GM06990 (cell line): ENCODE measurements around the gene DENND2A.

Source experiments
- DNase-seq: peaks from one replicate; pipeline ENCODE4 v3.0.0-alpha.2; 2011; ENCODE audit not compliant: insufficient read length; ENCODE audit errors: extremely low read depth
- H3K27me3 ChIP-seq: replicated peaks from 2 replicates; pipeline ENCODE4 v1.6.0; 2011; ENCODE audit warnings: low read length; ENCODE audit not compliant: control insufficient read depth, insufficient read depth
- H3K36me3 ChIP-seq: 2 replicates; pipeline ENCODE4 v1.5.1; 2011; ENCODE audit warnings: low read length; ENCODE audit not compliant: control insufficient read depth, insufficient read depth
- H3K4me3 ChIP-seq: replicated peaks from 2 replicates; pipeline ENCODE4 v1.5.1; 2011; ENCODE audit warnings: low read depth, mild to moderate bottlenecking, control low read depth, low read length
- CTCF ChIP-seq: IDR thresholded peaks from 2 replicates; pipeline ENCODE4 v1.5.1; 2011; ENCODE audit warnings: low read length, control low read depth, mild to moderate bottlenecking, inconsistent platforms; ENCODE audit not compliant: insufficient read depth, poor library complexity, severe bottlenecking

Gene DENND2A

DNA sequence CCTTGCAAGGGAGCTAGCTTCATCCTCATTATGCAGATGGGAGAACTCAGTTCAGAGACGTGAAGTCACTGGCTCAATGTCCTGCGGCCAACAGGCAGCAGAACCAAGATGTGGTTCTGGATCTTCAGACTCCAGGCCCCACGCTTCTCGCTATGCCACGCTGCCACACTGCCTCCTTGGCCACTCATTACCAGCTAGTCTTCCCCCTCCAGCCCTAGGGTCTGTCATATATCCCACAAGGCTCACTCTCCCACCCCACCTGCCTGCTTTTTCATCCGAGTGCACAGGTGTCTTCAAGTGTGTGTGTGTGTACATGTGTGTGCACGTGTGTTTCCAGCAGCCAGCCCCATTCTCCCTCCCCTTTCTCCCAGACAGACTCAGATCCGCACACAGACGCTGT, 53.4 kb downstream of the DENND2A start:
- no peaks in the 10 kb centered on the region; the same call in 1 of the 2 replicates for H3K27me3 ChIP-seq
- DNase-seq: no peak
- no peak overlapping the region for H3K4me3 ChIP-seq
- H3K36me3 ChIP-seq: no peaks in the 10 kb centered on the region
- no peak for TF ChIP-seq CTCF

GRCh38 chr7:140586516-140586915, 54.1 kb downstream of the DENND2A start:
- DNase-seq: no peak
- no peak overlapping the region for H3K4me3 ChIP-seq
- no peak for TF ChIP-seq CTCF
- no peaks in the 10 kb centered on the region; the same call in 1 of the 2 replicates for H3K27me3 ChIP-seq
- H3K36me3 ChIP-seq: no peaks in the 10 kb centered on the region

DNA sequence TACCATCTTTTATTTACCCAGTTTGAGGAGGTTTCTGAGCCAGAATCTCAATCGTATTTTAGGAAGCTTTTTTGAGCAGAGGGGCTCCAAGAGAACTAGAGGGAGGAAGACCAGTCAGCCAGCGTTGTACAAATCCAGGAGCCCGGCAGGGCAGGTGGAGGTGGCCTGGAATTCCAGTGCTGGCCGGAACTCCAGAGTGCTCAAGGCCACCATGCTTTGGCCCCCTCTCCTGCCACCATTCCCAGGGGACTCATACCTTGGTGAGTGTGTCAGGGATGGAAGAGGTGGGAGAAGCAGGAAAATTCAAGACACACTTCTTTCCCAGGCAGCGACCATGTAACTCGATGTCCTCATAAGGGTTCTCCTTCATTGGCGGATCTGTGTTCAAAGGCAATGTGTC, 55.3 kb downstream of the DENND2A start:
- Histone ChIP-seq H3K36me3 (no peaks in the 10 kb centered on the region), H3K4me3 (no peak overlapping the region), H3K27me3 (no peaks in the 10 kb centered on the region; the same call in 1 of the 2 replicates)
- no peak for TF ChIP-seq CTCF
- DNase-seq: no peak

GRCh38 chr7:140584195-140584851, 56.3 kb downstream of the DENND2A start:
- no peaks in the 10 kb centered on the region; the same call in 1 of the 2 replicates for H3K27me3 ChIP-seq
- no peak overlapping the region for H3K4me3 ChIP-seq
- no peak for TF ChIP-seq CTCF
- no peaks in the 10 kb centered on the region for H3K36me3 ChIP-seq
- DNase-seq: no peak

DNA sequence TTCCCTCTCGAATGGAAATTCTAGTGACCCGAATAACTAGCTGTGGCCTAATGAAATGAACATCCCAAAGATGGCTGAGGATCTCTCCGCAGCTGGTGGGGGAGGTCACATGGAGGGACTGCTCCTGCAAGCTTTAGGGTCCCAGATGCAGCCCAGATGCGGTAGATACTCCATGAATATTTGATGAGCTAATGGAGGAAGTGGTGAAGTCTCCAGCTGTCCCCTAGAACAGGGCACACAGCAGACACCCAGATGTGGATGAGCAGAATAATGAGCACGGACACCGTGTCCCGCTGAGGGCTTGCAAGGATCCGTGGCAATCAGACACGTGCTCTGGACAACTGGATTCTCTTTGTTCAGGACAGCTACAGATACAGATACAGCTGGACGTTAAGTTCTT, 59.2 kb downstream of the DENND2A start:
- DNase-seq: no peak
- no peaks in the 10 kb centered on the region for H3K36me3 ChIP-seq
- no peak for TF ChIP-seq CTCF
- H3K4me3 ChIP-seq: no peak overlapping the region
- H3K27me3 ChIP-seq: no peaks in the 10 kb centered on the region

DNA sequence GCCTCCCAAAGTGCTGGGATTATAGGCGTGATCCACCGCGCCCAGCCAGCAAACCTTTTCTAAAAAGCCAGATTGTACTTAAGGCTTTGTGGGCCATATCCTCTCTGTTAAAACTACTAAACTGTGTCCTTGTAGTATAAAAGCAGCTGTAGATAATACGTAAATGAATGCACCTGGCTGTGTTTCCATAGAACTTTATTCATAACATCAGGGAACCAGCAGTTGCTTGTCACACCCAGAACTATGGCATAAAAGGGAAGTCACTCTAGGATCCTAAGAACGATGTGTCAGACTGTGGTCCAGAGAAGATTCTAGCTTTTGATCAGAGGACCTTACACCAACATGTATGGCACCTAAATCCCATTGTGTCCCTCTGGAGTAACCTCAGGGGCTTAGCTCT, 63.0 kb downstream of the DENND2A start:
- DNase-seq: no peak
- Histone ChIP-seq H3K4me3 (no peak overlapping the region), H3K36me3 (no peaks in the 10 kb centered on the region), H3K27me3 (no peaks in the 10 kb centered on the region; the same call in 1 of the 2 replicates)
- no peak for TF ChIP-seq CTCF
